ENCODE results near the gene SPEG.

SPEG gene

GRCh38 chr2:219461669-219462068, 27.0 kb downstream of the SPEG start:
- DNase-seq (ENCODE audit: low spot score) = no peak

DNA sequence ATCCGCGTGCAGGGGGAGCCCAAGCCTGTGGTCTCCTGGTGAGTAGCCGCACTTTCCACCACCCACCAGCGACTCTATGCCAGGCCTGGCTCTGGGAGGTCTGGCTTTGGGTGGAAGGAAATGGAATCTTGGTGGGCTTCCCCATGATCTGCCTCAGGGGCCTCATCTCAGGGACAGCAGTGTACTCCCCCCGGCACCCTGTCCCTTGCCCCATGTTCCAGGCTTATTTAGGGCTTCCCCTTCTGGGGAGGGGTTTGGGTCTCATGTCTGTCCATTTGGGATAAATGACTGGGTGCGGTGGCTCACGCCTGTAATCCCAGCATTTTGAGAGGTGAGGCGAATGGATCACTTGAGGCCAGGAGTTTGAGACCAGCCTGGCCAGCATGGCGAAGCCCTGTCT, 27.7 kb downstream of the SPEG start:
- no peak for DNase-seq (ENCODE audit: low spot score)

DNA sequence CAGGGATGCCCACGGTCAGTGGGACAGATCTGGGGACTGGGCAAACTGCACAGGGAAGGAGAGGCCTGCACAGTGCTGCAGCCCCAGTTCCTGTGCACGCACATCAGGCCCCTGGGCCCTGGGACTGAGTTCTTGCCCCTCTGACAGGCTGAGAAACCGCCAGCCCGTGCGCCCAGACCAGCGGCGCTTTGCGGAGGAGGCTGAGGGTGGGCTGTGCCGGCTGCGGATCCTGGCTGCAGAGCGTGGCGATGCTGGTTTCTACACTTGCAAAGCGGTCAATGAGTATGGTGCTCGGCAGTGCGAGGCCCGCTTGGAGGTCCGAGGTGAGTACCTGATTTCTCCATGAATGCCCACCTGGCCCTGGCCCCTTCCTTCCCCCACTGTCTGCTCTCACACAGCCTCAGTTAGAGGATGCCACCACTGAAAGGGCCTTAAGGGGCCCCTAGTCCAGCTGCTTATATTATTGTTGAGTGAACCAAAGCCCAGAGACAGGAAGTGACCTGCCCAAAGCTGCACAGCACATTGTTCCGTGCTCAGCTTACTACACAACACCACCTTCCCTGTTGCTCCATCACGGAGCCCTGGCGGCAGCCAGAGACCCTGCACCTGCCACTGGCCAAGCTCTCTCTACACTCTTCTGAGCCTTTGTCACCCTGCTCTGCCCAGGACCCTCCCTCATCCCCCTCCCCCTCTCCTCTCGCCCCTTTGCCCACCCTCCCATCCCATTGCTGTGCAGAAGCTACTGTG, 29.8 kb downstream of the SPEG start:
- no peak for DNase-seq (ENCODE audit: low spot score)

DNA sequence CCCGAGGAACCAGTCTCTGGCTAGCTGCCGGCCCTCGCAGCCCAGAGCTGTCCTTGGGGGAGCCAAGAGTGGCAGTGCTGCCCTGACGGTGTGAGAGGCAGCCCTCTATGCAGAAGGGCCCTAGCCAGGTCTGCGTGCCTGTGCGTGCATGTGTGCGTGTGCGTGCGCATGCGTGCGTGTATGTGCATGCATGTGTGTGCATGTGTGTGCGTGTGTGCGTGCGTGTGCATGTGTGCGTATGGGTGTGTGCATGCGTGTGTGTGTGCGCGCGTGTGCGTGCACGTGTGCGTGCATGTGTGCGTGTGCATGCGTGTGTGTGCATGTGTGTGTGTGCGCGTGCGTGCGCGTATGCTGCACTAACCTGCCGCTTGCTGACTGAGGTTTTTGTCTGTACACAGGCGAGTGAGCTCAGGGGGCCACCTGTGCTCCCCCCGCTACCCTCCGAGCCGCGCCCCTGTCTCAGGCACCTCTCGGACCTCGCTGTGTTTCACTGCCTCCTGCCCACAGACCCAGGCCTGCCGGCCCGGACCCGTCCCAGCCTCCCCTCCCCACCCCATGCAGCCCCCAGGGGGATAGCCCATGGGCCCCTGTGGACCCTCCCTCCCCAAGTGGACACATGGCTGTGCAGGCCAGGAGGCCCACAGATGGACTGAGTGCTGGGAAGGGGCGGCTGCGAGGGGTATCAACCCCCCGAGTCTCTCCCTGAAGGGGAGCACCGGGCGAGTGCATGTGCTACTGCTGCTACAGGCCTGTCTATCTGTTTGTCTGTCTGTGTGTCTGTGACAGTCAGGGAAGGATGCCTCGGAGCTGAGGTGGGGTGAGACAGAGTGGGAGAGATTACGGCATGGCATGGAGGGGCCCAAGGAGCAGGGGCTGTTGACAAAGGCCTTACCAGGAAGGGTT, 31.3 kb downstream of the SPEG start:
- no peak for DNase-seq (ENCODE audit: low spot score)

GRCh38 chr2:219466816-219467735, 32.4 kb downstream of the SPEG start:
- no peak for DNase-seq (ENCODE audit: low spot score)

GRCh38 chr2:219467736-219468075, 33.1 kb downstream of the SPEG start:
- no peak for DNase-seq (ENCODE audit: low spot score)

DNA sequence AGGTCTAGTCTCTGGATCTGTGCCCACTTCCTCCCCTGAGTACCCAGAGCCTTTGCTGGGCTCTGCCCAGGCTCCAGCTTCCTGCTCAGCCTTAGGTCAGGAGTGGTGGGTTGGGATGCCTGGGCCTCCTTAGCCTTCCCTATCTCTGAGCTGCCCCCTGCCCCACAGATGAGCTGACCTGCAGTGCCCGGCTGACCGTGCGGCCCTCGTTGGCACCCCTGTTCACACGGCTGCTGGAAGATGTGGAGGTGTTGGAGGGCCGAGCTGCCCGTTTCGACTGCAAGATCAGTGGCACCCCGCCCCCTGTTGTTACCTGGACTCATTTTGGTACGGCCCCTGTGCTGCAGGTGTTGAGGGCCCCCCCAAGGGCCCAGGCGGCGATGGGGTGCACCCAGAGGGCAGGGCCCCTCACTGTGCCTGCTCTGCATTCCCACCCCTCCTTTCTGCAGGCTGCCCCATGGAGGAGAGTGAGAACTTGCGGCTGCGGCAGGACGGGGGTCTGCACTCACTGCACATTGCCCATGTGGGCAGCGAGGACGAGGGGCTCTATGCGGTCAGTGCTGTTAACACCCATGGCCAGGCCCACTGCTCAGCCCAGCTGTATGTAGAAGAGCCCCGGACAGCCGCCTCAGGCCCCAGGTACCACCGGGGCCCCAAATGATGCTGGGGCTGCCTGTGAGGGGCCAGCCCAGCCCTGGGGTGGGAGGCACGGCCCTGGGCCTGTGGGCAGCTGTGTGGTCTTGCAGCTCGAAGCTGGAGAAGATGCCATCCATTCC, 34.0 kb downstream of the SPEG start:
- DNase-seq (ENCODE audit: low spot score) = no peak

DNA sequence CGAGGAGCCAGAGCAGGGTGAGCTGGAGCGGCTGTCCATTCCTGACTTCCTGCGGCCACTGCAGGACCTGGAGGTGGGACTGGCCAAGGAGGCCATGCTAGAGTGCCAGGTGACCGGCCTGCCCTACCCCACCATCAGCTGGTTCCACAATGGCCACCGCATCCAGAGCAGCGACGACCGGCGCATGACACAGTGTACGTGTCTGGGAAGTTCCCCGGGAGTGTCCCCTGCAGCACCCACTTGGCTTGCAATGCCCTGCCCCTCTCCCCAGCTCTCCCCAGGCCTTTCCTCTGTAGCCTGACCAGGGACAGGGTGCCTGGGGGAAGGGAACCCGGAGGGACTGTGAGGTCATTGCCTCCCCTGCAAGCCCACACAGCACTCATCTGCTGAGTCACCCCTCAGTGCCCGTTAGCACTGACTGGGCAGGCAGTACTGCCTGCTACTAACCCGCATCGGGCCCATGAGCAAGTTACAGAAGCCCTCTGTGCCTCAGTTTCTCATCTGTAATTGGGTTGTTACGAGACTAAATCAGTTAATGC, 34.6 kb downstream of the SPEG start:
- no peak for DNase-seq (ENCODE audit: low spot score)

DNA sequence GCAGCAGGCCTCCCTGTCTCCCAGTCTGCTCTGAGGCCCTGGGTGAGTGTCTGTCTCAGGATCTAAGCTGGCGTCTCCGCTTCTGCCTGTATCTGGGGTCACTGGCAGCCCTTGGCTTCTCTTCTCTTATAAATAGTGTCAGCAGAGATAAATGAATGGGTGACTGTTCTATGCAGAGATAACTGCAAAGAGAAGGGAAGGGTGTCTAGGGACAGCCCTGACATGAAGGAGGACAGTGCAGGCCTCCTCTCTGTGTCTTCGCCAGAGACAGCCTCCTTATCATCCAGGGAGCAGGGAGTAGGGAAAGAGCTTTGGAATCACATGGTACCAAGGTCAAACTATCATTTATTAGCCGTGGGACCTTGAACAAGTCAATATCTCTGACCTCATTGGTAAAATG, 35.8 kb downstream of the SPEG start:
- no peak for DNase-seq (ENCODE audit: low spot score)

GRCh38 chr2:219471476-219472371, 37.1 kb downstream of the SPEG start:
- no peak for DNase-seq (ENCODE audit: low spot score)

DNA sequence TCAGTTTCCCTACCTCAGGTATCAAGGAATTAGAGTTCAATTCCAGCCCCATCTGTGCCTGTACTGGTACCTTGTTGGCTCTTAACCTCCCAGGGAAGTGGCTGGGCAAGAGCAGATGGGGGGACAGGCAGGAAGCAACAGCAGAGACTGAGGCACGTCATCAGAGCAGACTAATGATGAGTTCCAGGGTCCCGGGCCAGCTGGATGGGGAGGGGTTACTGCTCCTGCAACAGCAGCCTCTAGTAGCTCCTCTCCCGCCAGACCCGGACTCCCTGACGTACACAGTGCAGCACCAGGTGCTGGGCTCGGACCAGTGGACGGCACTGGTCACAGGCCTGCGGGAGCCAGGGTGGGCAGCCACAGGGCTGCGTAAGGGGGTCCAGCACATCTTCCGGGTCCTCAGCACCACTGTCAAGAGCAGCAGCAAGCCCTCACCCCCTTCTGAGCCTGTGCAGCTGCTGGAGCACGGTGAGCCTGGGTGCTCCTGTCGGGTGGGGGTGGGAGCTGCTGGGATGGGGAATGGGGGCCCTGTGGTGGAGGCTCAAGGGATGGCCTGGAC, 38.1 kb downstream of the SPEG start:
- DNase-seq (ENCODE audit: low spot score) = no peak

DNA sequence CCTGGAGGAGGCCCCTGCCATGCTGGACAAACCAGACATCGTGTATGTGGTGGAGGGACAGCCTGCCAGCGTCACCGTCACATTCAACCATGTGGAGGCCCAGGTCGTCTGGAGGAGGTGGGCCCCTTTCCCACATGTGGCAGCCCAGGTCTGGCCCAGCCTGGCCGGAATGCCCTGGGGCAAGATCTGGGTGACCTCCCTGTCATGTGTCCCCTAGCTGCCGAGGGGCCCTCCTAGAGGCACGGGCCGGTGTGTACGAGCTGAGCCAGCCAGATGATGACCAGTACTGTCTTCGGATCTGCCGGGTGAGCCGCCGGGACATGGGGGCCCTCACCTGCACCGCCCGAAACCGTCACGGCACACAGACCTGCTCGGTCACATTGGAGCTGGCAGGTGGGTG, 38.9 kb downstream of the SPEG start:
- DNase-seq (ENCODE audit: low spot score) = no peak

DNA sequence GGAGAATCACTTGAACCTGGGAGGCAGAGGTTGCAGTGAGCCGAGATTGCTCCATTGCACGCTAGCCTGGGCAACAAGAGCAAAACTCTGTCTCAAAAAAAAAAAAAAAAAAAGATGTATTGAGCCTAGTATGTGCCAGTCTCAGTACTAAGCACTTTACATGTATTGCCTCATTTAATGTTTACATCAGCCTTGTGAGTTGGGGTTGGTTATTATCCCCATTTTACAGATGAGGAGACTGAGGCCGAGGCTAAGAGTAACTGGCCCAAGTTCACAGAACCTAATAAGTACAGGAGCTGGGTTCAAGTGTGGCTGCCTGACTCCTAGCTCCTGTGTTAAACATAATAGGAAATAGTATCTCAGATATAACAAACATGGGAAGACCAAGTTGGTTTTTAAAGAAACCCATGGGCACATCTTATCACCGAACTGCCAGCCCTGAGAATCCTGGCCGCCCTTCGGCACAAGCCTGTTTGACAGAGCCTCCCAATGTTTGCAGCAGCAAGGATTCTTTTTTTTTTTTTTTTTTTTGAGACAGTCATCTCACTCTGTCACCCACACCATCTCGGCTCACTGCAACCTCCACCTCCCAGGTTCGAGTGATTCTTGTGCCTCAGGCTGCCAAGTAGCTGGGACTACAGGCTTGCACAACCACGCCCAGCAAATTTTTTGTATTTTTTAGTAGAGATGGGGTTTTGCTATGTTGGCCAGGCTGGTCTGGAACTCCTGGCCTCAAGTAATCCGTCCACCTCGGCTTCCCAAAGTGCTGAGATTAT, 39.8 kb downstream of the SPEG start:
- no peak for DNase-seq (ENCODE audit: low spot score)

GRCh38 chr2:219475278-219475677, 40.6 kb downstream of the SPEG start:
- no peak for DNase-seq (ENCODE audit: low spot score)

DNA sequence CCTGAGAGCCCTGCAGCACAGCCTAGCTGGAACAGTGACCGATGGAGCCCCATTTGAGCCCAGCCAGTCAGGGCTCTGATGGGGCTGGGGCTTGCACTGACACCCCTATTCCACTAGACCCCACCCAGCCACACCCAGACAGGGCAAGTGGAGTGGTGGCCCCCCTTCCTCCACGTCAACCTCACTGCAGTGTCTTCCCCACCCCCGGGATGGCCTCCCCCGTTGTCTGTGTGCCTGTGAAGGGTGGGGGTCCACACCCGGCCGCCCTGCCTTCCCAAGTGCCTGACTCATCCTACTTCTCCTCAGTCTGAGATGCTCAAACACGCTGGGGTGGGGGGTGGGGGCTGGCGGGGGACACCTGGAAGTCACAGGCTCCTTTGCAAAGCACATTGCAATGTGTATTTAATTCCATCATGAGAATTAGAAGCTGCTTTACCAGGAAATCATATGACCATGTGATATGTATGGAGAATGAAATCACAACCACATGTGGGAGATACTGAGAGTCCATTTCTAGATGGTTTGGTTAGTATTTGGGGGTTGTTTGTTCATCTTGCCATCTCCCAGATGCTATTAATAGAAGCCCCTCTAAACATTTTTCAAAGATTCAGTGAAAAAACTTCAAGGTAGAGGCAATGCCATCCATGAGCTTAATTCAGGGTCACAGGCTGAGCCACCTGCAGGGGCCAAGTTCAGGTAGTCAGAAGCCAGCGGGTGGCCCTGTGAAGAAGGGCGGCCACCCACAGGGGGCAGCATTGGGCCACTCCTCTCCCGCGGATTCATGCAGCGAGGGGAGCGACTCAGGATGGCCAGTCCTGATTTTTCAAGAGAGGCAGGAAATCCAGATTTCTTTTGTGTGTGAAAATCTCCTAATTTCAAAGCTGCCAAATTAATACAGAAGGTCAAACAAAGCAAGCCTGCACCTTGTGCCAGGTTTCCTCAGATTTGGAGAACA, 41.3 kb downstream of the SPEG start:
- peak; percentile 64 for DNase-seq (ENCODE audit: low spot score)

GRCh38 chr2:219476652-219477151, 42.1 kb downstream of the SPEG start:
- no peak for DNase-seq (ENCODE audit: low spot score)

GRCh38 chr2:219477179-219477578, 42.5 kb downstream of the SPEG start:
- DNase-seq (ENCODE audit: low spot score) = no peak

DNA sequence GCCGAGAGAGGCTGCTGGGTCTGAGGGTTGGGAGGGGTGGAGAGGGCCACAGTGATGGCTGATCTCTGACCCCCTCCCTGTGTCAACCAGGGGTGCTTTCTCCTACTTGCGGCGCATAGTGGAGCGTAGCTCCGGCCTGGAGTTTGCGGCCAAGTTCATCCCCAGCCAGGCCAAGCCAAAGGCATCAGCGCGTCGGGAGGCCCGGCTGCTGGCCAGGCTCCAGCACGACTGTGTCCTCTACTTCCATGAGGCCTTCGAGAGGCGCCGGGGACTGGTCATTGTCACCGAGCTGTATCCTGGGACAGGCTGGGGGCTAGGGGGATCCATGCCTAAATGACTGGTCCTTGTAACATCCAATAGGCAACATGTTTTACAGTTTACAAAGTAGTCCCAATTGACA, 43.2 kb downstream of the SPEG start:
- no peak for DNase-seq (ENCODE audit: low spot score)
